ENCODE data around the gene AGR3. TPM values are rescaled to one million over a fixed set of nuclear protein-coding genes. Genes with fewer than 3 reads are reported as not detected.

AGR3 gene
- total RNA-seq, 1 experiment from 2014 or later, result not detected

- Histone ChIP-seq H3K9me3 (ENCODE audit: control insufficient read depth in 1 of 2, insufficient read depth in 1 of 2, low read depth in 1 of 2, low read length in 2 of 2) (no peaks in the 10 kb centered on the region), H3K4me1 (ENCODE audit: control insufficient read depth in 1 of 2, insufficient read depth in 2 of 2, low read length in 2 of 2) (peaks cover 0 to 9% of the 10 kb centered on the region in 2 experiments; a peak in 2 of 4 replicates), H3K27ac (ENCODE audit: low read depth, low read length) (no peak overlapping the region), H3K9ac (ENCODE audit: low read length) (no peak overlapping the region), H3K36me3 (ENCODE audit: control insufficient read depth in 1 of 2, insufficient read depth in 2 of 2, low read length in 2 of 2) (no peaks in the 10 kb centered on the region), H4K20me1 (ENCODE audit: insufficient read depth) (no peaks in the 10 kb centered on the region), H3K9me2 (ENCODE audit: insufficient read depth) (peaks cover 3% of the 10 kb centered on the region; the same call in 1 of the 2 replicates), H3K79me2 (ENCODE audit: insufficient read depth, low read length) (no peaks in the 10 kb centered on the region), H3K4me2 (ENCODE audit: low read length) (no peak overlapping the region), H2AFZ (ENCODE audit: low read depth, low read length, poor library complexity, severe bottlenecking) (no peak overlapping the region), H3K4me3 (replicated peaks in 1 of 2; ENCODE audit: low read depth in 1 of 2, low read length in 2 of 2) (no peak overlapping the region), H3K27me3 (ENCODE audit: insufficient read depth, low read length) (no peaks in the 10 kb centered on the region)
- intact Hi-C loops (cut with micrococcal nuclease), result no loop called here
- TF ChIP-seq, protein P1, sequence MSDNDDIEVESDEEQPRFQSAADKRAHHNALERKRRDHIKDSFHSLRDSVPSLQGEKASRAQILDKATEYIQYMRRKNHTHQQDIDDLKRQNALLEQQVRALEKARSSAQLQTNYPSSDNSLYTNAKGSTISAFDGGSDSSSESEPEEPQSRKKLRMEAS (IDR thresholded peaks at IDR 0.05), result no peak
- TF ChIP-seq SIN3A (IDR thresholded peaks at IDR 0.05; ENCODE audit: low read depth) (no peak), POLR2AphosphoS5 (IDR thresholded peaks at IDR 0.05; ENCODE audit: low read depth, low read length) (no peak), ZNF274 (IDR thresholded peaks at IDR 0.05; ENCODE audit: low read depth, low read length) (no peak), FOSL1 (IDR thresholded peaks at IDR 0.05; ENCODE audit: low read depth) (no peak), ZFX (IDR thresholded peaks at IDR 0.05) (no peak)
- TF ChIP-seq, protein P2, sequence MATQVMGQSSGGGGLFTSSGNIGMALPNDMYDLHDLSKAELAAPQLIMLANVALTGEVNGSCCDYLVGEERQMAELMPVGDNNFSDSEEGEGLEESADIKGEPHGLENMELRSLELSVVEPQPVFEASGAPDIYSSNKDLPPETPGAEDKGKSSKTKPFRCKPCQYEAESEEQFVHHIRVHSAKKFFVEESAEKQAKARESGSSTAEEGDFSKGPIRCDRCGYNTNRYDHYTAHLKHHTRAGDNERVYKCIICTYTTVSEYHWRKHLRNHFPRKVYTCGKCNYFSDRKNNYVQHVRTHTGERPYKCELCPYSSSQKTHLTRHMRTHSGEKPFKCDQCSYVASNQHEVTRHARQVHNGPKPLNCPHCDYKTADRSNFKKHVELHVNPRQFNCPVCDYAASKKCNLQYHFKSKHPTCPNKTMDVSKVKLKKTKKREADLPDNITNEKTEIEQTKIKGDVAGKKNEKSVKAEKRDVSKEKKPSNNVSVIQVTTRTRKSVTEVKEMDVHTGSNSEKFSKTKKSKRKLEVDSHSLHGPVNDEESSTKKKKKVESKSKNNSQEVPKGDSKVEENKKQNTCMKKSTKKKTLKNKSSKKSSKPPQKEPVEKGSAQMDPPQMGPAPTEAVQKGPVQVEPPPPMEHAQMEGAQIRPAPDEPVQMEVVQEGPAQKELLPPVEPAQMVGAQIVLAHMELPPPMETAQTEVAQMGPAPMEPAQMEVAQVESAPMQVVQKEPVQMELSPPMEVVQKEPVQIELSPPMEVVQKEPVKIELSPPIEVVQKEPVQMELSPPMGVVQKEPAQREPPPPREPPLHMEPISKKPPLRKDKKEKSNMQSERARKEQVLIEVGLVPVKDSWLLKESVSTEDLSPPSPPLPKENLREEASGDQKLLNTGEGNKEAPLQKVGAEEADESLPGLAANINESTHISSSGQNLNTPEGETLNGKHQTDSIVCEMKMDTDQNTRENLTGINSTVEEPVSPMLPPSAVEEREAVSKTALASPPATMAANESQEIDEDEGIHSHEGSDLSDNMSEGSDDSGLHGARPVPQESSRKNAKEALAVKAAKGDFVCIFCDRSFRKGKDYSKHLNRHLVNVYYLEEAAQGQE (IDR thresholded peaks at IDR 0.05; ENCODE audit: low read depth), result no peak
- ChIA-PET CTCF (interaction anchor here (1.2 kb wide), 1 partner anchor 18 kb away, joined by 3 read pairs; no protein-coding TSS in a partner anchor), RAD21 (ENCODE audit: low non-redundant PET in 1 of 2, low total read pairs in 2 of 2, uncharacterized antibody in 2 of 2, unreplicated experiment in 2 of 2) (no interaction called here), POLR2A (no interaction called here)
- no TSS peak for BruUV-seq (replicated peaks)
- ATAC-seq (no peak), DNase-seq (ENCODE audit: low read depth, low spot score) (no peak)
Measured at GRCh38 chr7:16818732-16819131, 63.1 kb downstream of the AGR3 start.

All from HCT116 (cell line).